PFSK-1 (cell line): ENCODE results near the gene H1-8.

ENCODE experiments used
- FOXP2 ChIP-seq: optimal IDR thresholded peaks from 2 replicates; pipeline ENCODE3; 2011; ENCODE audit warnings: borderline replicate concordance, control low read depth, inconsistent platforms; ENCODE audit not compliant: insufficient read depth; ENCODE audit errors: extremely low read length, extremely low read depth
- POLR2AphosphoS5 ChIP-seq: IDR thresholded peaks from 2 replicates; pipeline ENCODE4 v1.6.1; 2012; ENCODE audit warnings: low read depth, mild to moderate bottlenecking, control low read depth, low read length, moderate library complexity
- TAF1 ChIP-seq: IDR thresholded peaks from 2 replicates; pipeline ENCODE4 v1.6.1; 2012; ENCODE audit warnings: low read length, control low read depth, borderline replicate concordance; ENCODE audit not compliant: insufficient read depth
- TF ChIP-seq, protein P1 (sequence below), 2 experiments: IDR thresholded peaks; 2 replicates each; pipeline versions ENCODE4 v1.6.1 to v1.8.0; 2011 to 2012; ENCODE audit warnings: low read depth in 2 of 2, low read length in 2 of 2, control low read depth in 1 of 2, inconsistent platforms in 1 of 2, mild to moderate bottlenecking in 1 of 2, moderate library complexity in 1 of 2; ENCODE audit not compliant: insufficient read depth in 1 of 2

DNA sequence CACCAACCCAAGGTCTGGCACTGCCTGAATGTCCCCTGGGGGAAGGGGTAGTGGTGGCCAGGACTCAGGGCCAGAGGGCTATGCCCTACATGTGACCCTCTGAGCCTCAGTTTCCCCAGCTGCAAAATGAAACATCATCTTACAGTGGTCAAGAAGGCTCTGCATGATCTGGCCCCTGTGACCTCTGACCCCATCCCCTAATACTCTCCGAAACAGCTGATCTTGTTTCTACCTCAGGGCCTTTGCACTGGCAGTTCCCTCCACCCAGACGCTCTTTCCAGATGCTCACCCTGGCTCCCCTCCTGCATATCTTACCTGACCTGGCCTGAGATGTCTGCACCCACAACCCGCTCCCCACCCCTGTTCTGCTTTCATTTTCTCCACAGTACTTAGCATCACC, 41.7 kb downstream of the H1-8 start:
- TF ChIP-seq TAF1 (no peak), POLR2AphosphoS5 (no peak), FOXP2 (no peak)
- TF ChIP-seq, protein P1, sequence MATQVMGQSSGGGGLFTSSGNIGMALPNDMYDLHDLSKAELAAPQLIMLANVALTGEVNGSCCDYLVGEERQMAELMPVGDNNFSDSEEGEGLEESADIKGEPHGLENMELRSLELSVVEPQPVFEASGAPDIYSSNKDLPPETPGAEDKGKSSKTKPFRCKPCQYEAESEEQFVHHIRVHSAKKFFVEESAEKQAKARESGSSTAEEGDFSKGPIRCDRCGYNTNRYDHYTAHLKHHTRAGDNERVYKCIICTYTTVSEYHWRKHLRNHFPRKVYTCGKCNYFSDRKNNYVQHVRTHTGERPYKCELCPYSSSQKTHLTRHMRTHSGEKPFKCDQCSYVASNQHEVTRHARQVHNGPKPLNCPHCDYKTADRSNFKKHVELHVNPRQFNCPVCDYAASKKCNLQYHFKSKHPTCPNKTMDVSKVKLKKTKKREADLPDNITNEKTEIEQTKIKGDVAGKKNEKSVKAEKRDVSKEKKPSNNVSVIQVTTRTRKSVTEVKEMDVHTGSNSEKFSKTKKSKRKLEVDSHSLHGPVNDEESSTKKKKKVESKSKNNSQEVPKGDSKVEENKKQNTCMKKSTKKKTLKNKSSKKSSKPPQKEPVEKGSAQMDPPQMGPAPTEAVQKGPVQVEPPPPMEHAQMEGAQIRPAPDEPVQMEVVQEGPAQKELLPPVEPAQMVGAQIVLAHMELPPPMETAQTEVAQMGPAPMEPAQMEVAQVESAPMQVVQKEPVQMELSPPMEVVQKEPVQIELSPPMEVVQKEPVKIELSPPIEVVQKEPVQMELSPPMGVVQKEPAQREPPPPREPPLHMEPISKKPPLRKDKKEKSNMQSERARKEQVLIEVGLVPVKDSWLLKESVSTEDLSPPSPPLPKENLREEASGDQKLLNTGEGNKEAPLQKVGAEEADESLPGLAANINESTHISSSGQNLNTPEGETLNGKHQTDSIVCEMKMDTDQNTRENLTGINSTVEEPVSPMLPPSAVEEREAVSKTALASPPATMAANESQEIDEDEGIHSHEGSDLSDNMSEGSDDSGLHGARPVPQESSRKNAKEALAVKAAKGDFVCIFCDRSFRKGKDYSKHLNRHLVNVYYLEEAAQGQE (IDR thresholded peaks at IDR 0.05; ENCODE audit: insufficient read depth in 1 of 2, low read depth in 2 of 2, low read length in 2 of 2) = no peak
